ENCODE measurements around the gene ADNP. TPM values are rescaled to one million over a fixed set of nuclear protein-coding genes. Genes with fewer than 3 reads are reported as not detected.

ADNP gene
- polyA plus RNA-seq, 1 of the 3 experiments (the other 2 are of a cell fraction) = 13.3 TPM

DNA sequence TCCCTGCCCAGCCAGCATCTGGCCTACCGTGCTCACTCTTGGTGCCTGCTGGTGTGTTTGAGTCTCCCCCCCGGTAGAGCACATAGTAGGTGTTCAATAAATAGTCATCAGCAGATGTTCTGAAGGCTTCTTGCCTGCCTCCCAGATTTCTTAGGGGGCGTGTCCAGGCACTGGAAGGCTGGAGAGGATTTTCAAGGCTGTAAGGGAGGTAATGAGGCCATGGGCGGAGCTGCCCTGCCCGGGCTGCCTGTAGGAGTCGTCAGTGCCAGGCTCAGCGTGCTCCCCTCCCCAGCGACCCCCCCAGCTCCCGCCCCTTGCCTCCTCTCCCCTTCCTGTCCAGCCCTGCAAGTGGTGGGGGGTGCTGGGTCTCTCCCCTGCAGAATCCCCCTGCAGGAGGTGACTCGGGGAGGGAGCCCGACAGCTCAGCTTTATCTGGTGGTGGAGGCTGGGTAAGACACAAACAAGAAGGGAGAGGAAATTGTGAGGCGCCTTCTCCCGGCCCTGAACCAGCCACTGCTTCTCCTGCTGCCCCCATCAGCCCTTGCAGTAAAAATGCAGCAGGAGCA, 80.4 kb downstream of the ADNP start:
- H3K4me1 ChIP-seq (ENCODE audit: control insufficient read depth in 1 of 2, insufficient read depth in 2 of 2, low read depth in 1 of 2, low read length in 1 of 2) = peaks cover 0 to 30% of the 10 kb centered on the region in 2 experiments; a peak in 2 of 4 replicates
- H3K9me3 ChIP-seq = no peaks in the 10 kb centered on the region
- POLR2A ChIA-PET = no interaction called here
- TF ChIP-seq EZH2phosphoT487 (IDR thresholded peaks at IDR 0.05; ENCODE audit: borderline replicate concordance, low read depth) = no peak
- TF ChIP-seq MAX (IDR thresholded peaks at IDR 0.05; ENCODE audit: low read depth) = no peak
- TF ChIP-seq RAD21 (IDR thresholded peaks at IDR 0.05; ENCODE audit: low read length) = no peak
- TF ChIP-seq MEF2A (IDR thresholded peaks at IDR 0.05; ENCODE audit: borderline replicate concordance, low read depth) = no peak
- no peak for TF ChIP-seq FOXJ3 (CRISPR knock-in tag; IDR thresholded peaks at IDR 0.05)
- no peak for TF ChIP-seq MXI1 (IDR thresholded peaks at IDR 0.05; ENCODE audit: low read depth, low read length)
- TF ChIP-seq TCF12 (IDR thresholded peaks at IDR 0.05) = no peak
- TF ChIP-seq RFX5 (IDR thresholded peaks at IDR 0.05; ENCODE audit: low read length) = no peak
- H3K9me2 ChIP-seq = no peaks in the 10 kb centered on the region
- H3K9ac ChIP-seq = no peak overlapping the region
- DNase-seq = no peak
- no peaks in the 10 kb centered on the region for H3K27me3 ChIP-seq (ENCODE audit: insufficient read depth)
- CTCF ChIA-PET = interaction anchor here (1.3 kb wide), 1 partner anchor 32 kb away, joined by 3 read pairs; no protein-coding TSS in a partner anchor
- H3K36me3 ChIP-seq (replicated peaks in 1 of 2; ENCODE audit: control insufficient read depth in 1 of 2, insufficient read depth in 2 of 2, low read length in 1 of 2) = no peaks in the 10 kb centered on the region
- no peaks in the 10 kb centered on the region for H3K79me2 ChIP-seq (ENCODE audit: insufficient read depth)
- 79% methylated on average over 13 of the region's 13 CpGs for WGBS (ENCODE audit: low lambda C conversion rate)
- no peak overlapping the region for H3K27ac ChIP-seq (ENCODE audit: low read depth in 2 of 2, low read length in 1 of 2)
- no peaks in the 10 kb centered on the region for H4K20me1 ChIP-seq (ENCODE audit: insufficient read depth)
- no peak overlapping the region for H3K4me3 ChIP-seq (ENCODE audit: low read depth in 2 of 2, low read length in 1 of 2)
- H3F3A ChIP-seq (replicated peaks; ENCODE audit: insufficient read depth) = no peaks in the 10 kb centered on the region
- no peak overlapping the region for H2AFZ ChIP-seq (ENCODE audit: low read depth)
- no peak overlapping the region for H3K4me2 ChIP-seq

- H3K9me3 ChIP-seq = no peaks in the 10 kb centered on the region
- H3K4me2 ChIP-seq = no peak overlapping the region; the same call in 1 of the 2 replicates
- H3K79me2 ChIP-seq (ENCODE audit: insufficient read depth) = no peaks in the 10 kb centered on the region
- no peaks in the 10 kb centered on the region for H3K27me3 ChIP-seq (ENCODE audit: insufficient read depth)
- H3K4me1 ChIP-seq (ENCODE audit: control insufficient read depth in 1 of 2, insufficient read depth in 2 of 2, low read depth in 1 of 2, low read length in 1 of 2) = peaks cover 9 to 31% of the 10 kb centered on the region in 2 experiments; a peak in 3 of 4 replicates
- no peaks in the 10 kb centered on the region for H3K36me3 ChIP-seq (replicated peaks in 1 of 2; ENCODE audit: control insufficient read depth in 1 of 2, insufficient read depth in 2 of 2, low read length in 1 of 2)
- H4K20me1 ChIP-seq (ENCODE audit: insufficient read depth) = no peaks in the 10 kb centered on the region
- WGBS (ENCODE audit: low lambda C conversion rate) = 54% methylated on average over 9 of the region's 18 CpGs
- POLR2A ChIA-PET = no interaction called here
- no peak overlapping the region for H2AFZ ChIP-seq (ENCODE audit: low read depth)
- H3K9me2 ChIP-seq = no peaks in the 10 kb centered on the region
- no peak overlapping the region for H3K4me3 ChIP-seq (ENCODE audit: low read depth in 2 of 2, low read length in 1 of 2)
- no peaks in the 10 kb centered on the region for H3F3A ChIP-seq (replicated peaks; ENCODE audit: insufficient read depth)
- DNase-seq = peak; percentile 76
- CTCF ChIA-PET = interaction anchor here (0.6 to 3.2 kb wide), 5 partner anchors 32 to 80 kb away, joined by 3 to 20 read pairs (median 3); partner anchors contain the start of gene BCAS4
- no peak overlapping the region for H3K9ac ChIP-seq
- H3K27ac ChIP-seq (ENCODE audit: low read depth in 2 of 2, low read length in 1 of 2) = no peak overlapping the region
- peak; percentile 14; the same call in 1 of the 2 replicates for TF ChIP-seq MXI1 (IDR thresholded peaks at IDR 0.05; ENCODE audit: low read depth, low read length)
- TF ChIP-seq TCF12 (IDR thresholded peaks at IDR 0.05) = no peak
These were observed 82.2 kb downstream of the ADNP start for GRCh38 chr20:50848846-50849673.

DNA sequence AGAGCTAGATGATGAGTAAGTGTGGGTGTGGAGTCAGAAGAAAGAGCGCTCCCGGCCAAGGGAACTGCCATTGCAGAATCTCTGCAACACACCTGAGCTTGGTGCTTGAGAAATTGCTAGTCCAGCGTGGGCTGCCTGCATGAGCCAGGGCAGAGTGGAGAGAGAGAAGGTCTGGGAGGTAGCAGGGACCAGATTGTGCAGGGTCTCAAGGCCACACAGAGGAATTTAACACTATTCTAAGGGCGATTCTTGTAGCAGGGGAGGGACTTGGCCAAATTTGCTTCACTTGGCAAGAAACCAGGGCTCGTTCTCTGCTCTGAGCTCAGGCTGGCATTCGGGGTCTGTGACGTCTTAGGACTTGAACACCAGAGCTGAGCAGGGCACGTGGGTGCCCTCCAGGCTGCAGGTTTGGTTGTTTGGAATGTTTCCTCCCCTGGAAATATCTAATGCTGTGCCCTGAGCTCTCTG, 82.9 kb downstream of the ADNP start:
- Histone ChIP-seq H3K36me3 (replicated peaks in 1 of 2; ENCODE audit: control insufficient read depth in 1 of 2, insufficient read depth in 2 of 2, low read length in 1 of 2) (no peaks in the 10 kb centered on the region), H3K79me2 (ENCODE audit: insufficient read depth) (no peaks in the 10 kb centered on the region), H3K27ac (ENCODE audit: low read depth in 2 of 2, low read length in 1 of 2) (no peak overlapping the region), H3K9ac (no peak overlapping the region), H3K4me3 (ENCODE audit: low read depth in 2 of 2, low read length in 1 of 2) (no peak overlapping the region), H3K27me3 (ENCODE audit: insufficient read depth) (no peaks in the 10 kb centered on the region), H3F3A (replicated peaks; ENCODE audit: insufficient read depth) (no peaks in the 10 kb centered on the region), H4K20me1 (ENCODE audit: insufficient read depth) (no peaks in the 10 kb centered on the region), H3K9me2 (no peaks in the 10 kb centered on the region), H3K4me1 (ENCODE audit: control insufficient read depth in 1 of 2, insufficient read depth in 2 of 2, low read depth in 1 of 2, low read length in 1 of 2) (peaks cover 9 to 31% of the 10 kb centered on the region in 2 experiments; a peak in 3 of 4 replicates), H3K9me3 (no peaks in the 10 kb centered on the region), H3K4me2 (no peak overlapping the region; the same call in 1 of the 2 replicates), H2AFZ (ENCODE audit: low read depth) (no peak overlapping the region)
- no peak for TF ChIP-seq CHD2 (IDR thresholded peaks at IDR 0.05; ENCODE audit: low read length, partially characterized antibody)
- no peak for TF ChIP-seq YY1 (IDR thresholded peaks at IDR 0.05; ENCODE audit: low read depth)
- TF ChIP-seq CTCF (IDR thresholded peaks at IDR 0.05) = no peak
- TF ChIP-seq MEF2A (IDR thresholded peaks at IDR 0.05; ENCODE audit: borderline replicate concordance, low read depth) = no peak
- no peak for TF ChIP-seq ZBTB33 (IDR thresholded peaks at IDR 0.05; ENCODE audit: borderline replicate concordance, low read depth)
- TF ChIP-seq MAX (IDR thresholded peaks at IDR 0.05; ENCODE audit: low read depth) = no peak
- no peak for TF ChIP-seq EZH2phosphoT487 (IDR thresholded peaks at IDR 0.05; ENCODE audit: borderline replicate concordance, low read depth)
- TF ChIP-seq FOXJ3 (CRISPR knock-in tag; IDR thresholded peaks at IDR 0.05) = no peak
- no peak for TF ChIP-seq TAF1 (IDR thresholded peaks at IDR 0.05; ENCODE audit: borderline replicate concordance, low read depth, low read length)
- TF ChIP-seq GATA2 (CRISPR knock-in tag; IDR thresholded peaks at IDR 0.05) = no peak
- 65% methylated on average over 7 of the region's 8 CpGs for WGBS (ENCODE audit: low lambda C conversion rate)
- no peak for DNase-seq
- ChIA-PET POLR2A (no interaction called here), CTCF (interaction anchor here (0.9 to 3.2 kb wide), 3 partner anchors 54 to 81 kb away, joined by 3 to 20 read pairs (median 15); partner anchors contain the start of gene BCAS4)

Data from SK-N-SH (cell line).